Activated naive CD4-positive, alpha-beta T cell treated with anti-CD3 and anti-CD28 coated beads for 36 hours (primary cell): ENCODE data around the gene KIR2DL1. TPM values are rescaled to one million over a fixed set of nuclear protein-coding genes. Genes with fewer than 3 reads are reported as not detected.
A peak's percentile ranks its signal among the peaks of the same experiment; 100 is the strongest.
"Not testable (repeated sequence)": the region's sequence is repeated elsewhere in the genome, so short reads cannot be mapped to it uniquely, and the experiment has no call there.

Experiments used
- CTCF ChIA-PET: fragments of 350-600 bp; sonication (Branson Sonifier 250); formaldehyde crosslinking; loops from one replicate; lab custom pipeline; 2021; ENCODE audit warnings: antibody characterized with exemption; lab: Charles Lee
- DNase-seq: peaks from one replicate; pipeline ENCODE4 v3.0.0-alpha.2; 2020
- H3K27ac Mint-ChIP-seq: one replicate; pipeline ENCODE4 v1.8.0; 2021; ENCODE audit warnings: mild to moderate bottlenecking, mixed read lengths
- H3K27me3 Mint-ChIP-seq: one replicate; pipeline ENCODE4 v1.8.0; 2021; ENCODE audit warnings: low read depth, mixed read lengths
- H3K36me3 Mint-ChIP-seq: one replicate; pipeline ENCODE4 v1.8.0; 2021; ENCODE audit warnings: low read depth, mixed read lengths
- H3K4me1 Mint-ChIP-seq: one replicate; pipeline ENCODE4 v1.8.0; 2021; ENCODE audit warnings: low read depth, mixed read lengths
- H3K4me3 Mint-ChIP-seq: one replicate; pipeline ENCODE4 v1.8.0; 2021; ENCODE audit warnings: mild to moderate bottlenecking, moderate library complexity, mixed read lengths
- H3K9me3 Mint-ChIP-seq: one replicate; pipeline ENCODE4 v1.8.0; 2021; ENCODE audit warnings: mixed read lengths
- intact Hi-C: fragments of 100-400 bp; cut with micrococcal nuclease; formaldehyde crosslinking; loops from one replicate; pipeline ENCODE4 v1.15.1; 2023
- total RNA-seq, 2 experiments: library from RNA; stranded (reverse); gene quantifications; one replicate each; pipeline ENCODE4 v1.2.3, GENCODE V29; 2021

Gene KIR2DL1
- total RNA-seq, 2 experiments from 2014 or later, result not detected

DNA sequence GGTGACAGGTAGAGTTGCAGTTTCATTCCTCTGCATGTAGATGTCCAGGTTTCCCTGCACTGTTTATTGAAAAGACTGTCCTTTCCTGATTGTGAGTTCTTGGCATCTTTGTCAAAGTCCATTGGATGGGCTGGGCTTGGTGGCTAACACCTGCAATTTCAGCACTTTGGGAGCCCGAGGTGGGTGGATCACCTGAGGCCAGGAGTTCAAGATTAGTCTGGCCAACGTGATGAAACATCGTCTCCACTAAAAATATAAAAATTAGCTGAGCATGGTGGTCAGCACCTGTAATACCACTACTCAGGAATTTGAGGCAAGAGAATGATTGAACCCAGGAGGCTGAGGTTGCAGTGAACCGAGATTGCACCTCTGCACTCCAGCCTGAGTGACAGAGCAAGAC, 8.3 kb downstream of the KIR2DL1 start:
- intact Hi-C loops, H3K4me3 Mint-ChIP-seq, H3K27ac Mint-ChIP-seq, H3K27me3 Mint-ChIP-seq, H3K36me3 Mint-ChIP-seq, DNase-seq, H3K4me1 Mint-ChIP-seq, H3K9me3 Mint-ChIP-seq: not testable (repeated sequence)
- CTCF ChIA-PET, result interaction anchor here (0.6 kb wide), 1 partner anchor 28 kb away, joined by 3 read pairs; no protein-coding TSS in a partner anchor

DNA sequence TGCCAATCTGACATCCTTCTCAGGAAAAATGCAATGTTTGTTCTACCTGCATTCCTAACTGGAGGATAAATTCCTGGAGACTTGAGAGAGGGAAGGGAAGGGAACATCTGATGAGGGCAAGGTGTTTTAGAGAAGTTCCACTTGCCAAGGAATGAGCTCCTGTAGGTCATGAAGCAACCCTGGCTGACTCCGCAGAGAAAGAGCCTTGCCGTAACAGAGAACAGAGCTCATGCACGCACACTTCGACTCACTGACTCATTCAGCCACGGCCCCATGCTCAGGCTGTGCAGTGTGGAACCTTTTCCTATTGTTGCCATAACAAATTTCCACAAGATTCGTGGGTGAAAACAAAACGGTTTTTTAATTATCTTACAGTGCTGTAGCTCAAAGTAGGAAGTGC, 9.3 kb downstream of the KIR2DL1 start:
- H3K4me3 Mint-ChIP-seq, H3K4me1 Mint-ChIP-seq, H3K27ac Mint-ChIP-seq, H3K9me3 Mint-ChIP-seq, CTCF ChIA-PET, intact Hi-C loops, H3K36me3 Mint-ChIP-seq, DNase-seq: not testable (repeated sequence)
- peaks cover 13% of the 10 kb centered on the region for H3K27me3 Mint-ChIP-seq

DNA sequence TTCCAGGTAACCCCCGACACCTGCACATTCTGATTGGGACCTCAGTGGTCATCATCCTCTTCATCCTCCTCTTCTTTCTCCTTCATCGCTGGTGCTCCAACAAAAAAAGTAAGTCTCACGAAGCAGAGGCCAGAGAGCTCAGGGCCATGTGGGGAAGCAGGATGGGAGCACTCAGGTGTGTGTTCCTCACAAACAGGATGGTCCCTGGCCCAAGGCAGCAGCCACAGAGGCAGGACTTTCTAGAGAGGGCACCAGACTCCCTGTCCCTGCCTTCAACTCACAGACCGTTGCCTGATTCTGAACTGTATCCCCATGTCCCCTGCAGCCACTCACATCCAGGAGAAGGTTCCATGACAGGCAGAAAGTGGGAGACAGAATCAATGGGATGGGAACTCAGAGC, 13.3 kb downstream of the KIR2DL1 start:
- CTCF ChIA-PET, result interaction anchor here (0.8 kb wide), 1 partner anchor 212 kb away, joined by 3 read pairs; no protein-coding TSS in a partner anchor
- H3K4me1 Mint-ChIP-seq, intact Hi-C loops, H3K4me3 Mint-ChIP-seq, DNase-seq, H3K36me3 Mint-ChIP-seq, H3K9me3 Mint-ChIP-seq, H3K27ac Mint-ChIP-seq: not testable (repeated sequence)
- H3K27me3 Mint-ChIP-seq, result peaks cover 14% of the 10 kb centered on the region

DNA sequence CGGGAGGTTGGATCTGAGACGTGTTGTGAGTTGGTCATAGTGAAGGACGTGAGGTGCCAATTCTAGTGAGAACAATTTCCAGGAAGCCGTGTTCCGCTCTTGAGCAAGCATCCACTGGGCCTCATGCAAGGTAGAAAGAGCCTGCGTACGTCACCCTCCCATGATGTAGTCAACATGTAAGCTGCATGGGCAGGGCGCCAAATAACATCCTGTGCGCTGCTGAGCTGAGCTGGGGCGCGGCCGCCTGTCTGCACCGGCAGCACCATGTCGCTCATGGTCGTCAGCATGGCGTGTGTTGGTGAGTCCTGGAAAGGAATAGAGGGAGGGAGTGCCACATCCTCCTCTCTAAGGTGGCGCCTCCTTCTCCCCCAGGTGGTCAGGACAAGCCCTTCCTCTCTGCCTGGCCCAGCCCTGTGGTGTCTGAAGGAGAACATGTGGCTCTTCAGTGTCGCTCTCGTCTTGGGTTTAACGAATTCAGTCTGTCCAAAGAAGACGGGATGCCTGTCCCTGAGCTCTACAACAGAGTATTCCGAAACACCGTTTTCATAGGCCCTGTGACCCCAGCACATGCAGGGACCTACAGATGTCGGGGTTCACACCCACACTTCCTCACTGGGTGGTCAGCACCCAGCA, 16.6 kb downstream of the KIR2DL1 start:
- intact Hi-C loops, CTCF ChIA-PET, DNase-seq, H3K27ac Mint-ChIP-seq, H3K4me3 Mint-ChIP-seq, H3K27me3 Mint-ChIP-seq, H3K4me1 Mint-ChIP-seq, H3K36me3 Mint-ChIP-seq, H3K9me3 Mint-ChIP-seq: not testable (repeated sequence)

DNA sequence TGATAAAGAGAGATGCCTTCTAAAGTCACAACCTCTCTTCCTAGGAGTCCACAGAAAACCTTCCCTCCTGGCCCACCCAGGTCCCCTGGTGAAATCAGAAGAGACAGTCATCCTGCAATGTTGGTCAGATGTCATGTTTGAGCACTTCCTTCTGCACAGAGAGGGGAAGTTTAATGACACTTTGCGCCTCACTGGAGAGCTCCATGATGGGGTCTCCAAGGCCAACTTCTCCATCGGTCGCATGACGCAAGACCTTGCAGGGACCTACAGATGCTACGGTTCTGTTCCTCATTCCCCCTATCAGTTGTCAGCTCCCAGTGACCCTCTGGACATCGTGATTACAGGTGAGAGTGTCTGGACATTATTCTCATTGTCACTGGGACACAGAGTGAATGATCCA, 18.6 kb downstream of the KIR2DL1 start:
- H3K27ac Mint-ChIP-seq, H3K36me3 Mint-ChIP-seq, DNase-seq, H3K27me3 Mint-ChIP-seq, intact Hi-C loops, H3K4me3 Mint-ChIP-seq, CTCF ChIA-PET, H3K9me3 Mint-ChIP-seq, H3K4me1 Mint-ChIP-seq: not testable (repeated sequence)

DNA sequence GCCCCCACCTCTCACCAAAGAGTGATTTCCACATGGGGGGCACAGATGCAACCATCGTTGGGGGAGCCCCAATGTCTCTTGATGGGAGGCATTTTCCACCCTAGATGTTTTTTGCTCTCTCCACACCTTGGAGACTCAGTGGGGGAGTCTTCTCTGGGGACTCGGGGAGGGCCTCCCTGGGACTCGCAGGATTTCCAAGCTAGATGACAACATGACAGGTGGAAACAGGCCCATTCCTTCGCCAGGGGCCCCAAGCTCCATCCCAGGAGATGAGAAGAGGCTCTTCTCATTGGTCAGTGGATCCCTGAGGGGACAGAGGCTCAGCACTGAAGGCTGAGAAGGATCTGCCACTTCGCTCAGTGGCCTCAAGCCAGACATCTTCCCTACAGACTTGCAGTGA, 21.1 kb downstream of the KIR2DL1 start:
- Mint-ChIP-seq H3K27me3 (peaks cover 7% of the 10 kb centered on the region), H3K4me1 (peaks cover 11% of the 10 kb centered on the region), H3K36me3 (no peaks in the 10 kb centered on the region), H3K9me3 (no peaks in the 10 kb centered on the region), H3K4me3 (no peak overlapping the region), H3K27ac (no peak overlapping the region)
- no peak for DNase-seq
- CTCF ChIA-PET, result no interaction called here
- intact Hi-C loops, result no loop called here

DNA sequence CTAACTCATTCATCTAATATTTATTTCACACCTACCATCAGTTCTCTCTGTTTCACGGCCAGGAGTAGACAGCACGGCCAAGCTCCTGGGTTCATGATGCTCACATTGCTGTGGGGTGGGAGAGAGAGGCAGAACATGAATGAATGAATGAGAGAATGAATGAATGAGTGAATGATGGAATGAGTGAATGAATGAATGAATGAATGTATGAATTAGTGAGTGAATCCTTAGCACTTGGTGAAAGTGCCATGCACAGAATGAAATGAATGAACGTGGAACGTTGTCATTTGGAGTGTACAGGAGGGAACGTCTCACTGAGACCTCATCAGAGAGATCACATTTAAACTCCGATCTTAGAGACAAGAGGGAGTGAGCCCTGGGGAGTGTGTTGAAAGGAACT, 21.9 kb downstream of the KIR2DL1 start:
- CTCF ChIA-PET, result no interaction called here
- H3K27ac Mint-ChIP-seq, result no peak overlapping the region

DNA sequence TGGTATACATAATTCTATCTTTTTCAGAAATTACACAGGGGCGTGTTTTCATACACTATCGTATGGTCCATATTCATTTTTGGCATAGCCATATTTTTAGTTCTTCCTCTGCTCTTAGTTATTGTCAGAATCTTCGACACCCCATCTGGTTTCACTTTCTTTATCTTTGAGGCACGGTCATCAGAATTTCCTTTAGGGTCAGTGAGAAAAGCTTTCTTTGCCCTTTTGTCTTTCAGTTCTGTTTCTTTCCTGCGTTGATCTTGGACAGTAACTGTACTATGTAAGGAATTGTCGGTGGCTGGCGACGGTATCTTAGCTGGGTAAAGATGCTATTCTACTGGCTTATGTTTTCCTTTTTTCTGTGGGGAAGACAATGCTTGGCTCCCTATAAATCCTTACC, 23.2 kb downstream of the KIR2DL1 start:
- CTCF ChIA-PET, result no interaction called here
- no peak for DNase-seq
- H3K4me1 Mint-ChIP-seq, result peaks cover 11% of the 10 kb centered on the region
- H3K27me3 Mint-ChIP-seq, result peaks cover 22% of the 10 kb centered on the region
- intact Hi-C loops, result no loop called here
- H3K36me3 Mint-ChIP-seq, result no peaks in the 10 kb centered on the region
- peak overlapping the region; percentile 27 for H3K4me3 Mint-ChIP-seq
- H3K27ac Mint-ChIP-seq, result no peak overlapping the region
- H3K9me3 Mint-ChIP-seq, result no peaks in the 10 kb centered on the region

More for the DNA sequence above, 21.9 kb downstream of the KIR2DL1 start:
- Mint-ChIP-seq H3K4me1 (peaks cover 11% of the 10 kb centered on the region), H3K9me3 (no peaks in the 10 kb centered on the region), H3K4me3 (no peak overlapping the region), H3K27me3 (peaks cover 12% of the 10 kb centered on the region), H3K36me3 (no peaks in the 10 kb centered on the region)
- DNase-seq, result no peak
- intact Hi-C loops, result no loop called here

DNA sequence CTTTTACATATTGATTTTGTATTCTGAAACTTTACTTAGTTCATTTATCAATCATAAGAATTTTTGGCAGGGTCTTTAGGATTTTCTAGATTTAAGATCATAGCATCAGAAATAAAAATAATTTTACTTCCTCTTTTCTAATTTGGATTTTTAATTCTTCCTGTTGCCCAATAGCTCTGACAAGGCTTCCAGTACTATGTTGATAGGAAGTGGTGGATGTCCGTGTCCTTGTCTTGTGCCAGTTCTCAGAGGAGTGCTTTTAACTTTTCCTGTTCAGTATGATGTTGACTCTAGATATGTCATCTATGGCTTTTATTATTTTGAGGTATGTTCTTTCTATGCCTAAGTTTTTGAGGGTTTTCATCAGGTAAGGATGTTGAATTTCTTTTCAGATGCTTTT, 26.2 kb downstream of the KIR2DL1 start:
- CTCF ChIA-PET, result interaction anchor here (0.5 kb wide), 1 partner anchor 1465 kb away, joined by 3 read pairs; no protein-coding TSS in a partner anchor
- peaks cover 11% of the 10 kb centered on the region for H3K4me1 Mint-ChIP-seq

DNA sequence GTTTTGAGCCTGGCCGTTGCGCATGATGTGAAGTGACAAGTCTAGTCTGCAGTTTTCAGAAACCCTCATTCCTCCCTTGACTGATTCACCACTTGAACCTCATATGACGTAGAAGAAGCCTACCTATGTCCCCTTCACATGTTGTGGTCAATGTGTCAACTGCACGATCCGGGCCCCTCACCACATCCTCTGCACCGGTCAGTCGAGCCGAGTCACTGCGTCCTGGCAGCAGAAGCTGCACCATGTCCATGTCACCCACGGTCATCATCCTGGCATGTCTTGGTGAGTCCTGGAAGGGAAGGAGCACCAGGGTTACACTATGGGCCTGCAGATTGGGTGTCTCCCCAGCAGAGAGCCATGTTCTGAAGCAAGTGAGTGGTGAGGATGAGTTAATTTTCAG, 33.8 kb downstream of the KIR2DL1 start, which contains the start of gene KIR2DL4:
TSS of gene KIR2DL4 (plus strand) at position 201 of the 400 bp plus-strand sequence. CDS start at position 243, 42 bp downstream.
- no peak for DNase-seq
- intact Hi-C loops, result no loop called here
- H3K27ac Mint-ChIP-seq, result no peak within 1 kb of the TSS

More for the DNA sequence above, 26.2 kb downstream of the KIR2DL1 start:
- Mint-ChIP-seq H3K36me3 (no peaks in the 10 kb centered on the region), H3K4me3 (no peak overlapping the region), H3K9me3 (peaks cover 1% of the 10 kb centered on the region), H3K27me3 (peaks cover 31% of the 10 kb centered on the region), H3K27ac (no peak overlapping the region)
- intact Hi-C loops, result no loop called here
- no peak for DNase-seq

DNA sequence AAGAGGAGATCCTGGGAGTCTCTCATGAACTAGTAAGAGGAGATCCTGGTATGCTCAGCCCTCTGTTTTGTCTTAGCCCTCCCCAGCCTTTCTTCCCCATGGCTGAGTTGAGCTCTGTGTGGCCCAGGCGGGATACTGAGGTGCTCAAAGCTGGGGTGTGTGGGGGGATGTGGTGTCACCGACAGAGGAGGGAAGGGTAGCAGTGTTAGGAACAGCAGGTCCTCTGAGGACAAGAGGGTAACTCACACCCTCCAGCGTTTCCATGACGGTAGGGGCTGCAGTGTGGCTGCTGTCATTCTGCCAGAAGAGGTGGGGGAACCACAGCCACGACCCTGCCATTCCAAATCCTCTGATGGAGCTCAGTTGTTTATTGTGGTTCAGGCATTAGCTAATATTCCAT, 34.5 kb downstream of the KIR2DL1 start:
- Mint-ChIP-seq H3K4me1 (no peaks in the 10 kb centered on the region), H3K27me3 (peaks cover 12% of the 10 kb centered on the region), H3K4me3 (no peak overlapping the region), H3K27ac (no peak overlapping the region), H3K36me3 (no peaks in the 10 kb centered on the region), H3K9me3 (peaks cover under 1% of the 10 kb centered on the region)
- CTCF ChIA-PET, result no interaction called here
- no peak for DNase-seq
- intact Hi-C loops, result no loop called here

More for the DNA sequence above, 33.8 kb downstream of the KIR2DL1 start, which contains the start of gene KIR2DL4:
- CTCF ChIA-PET, result no interaction called here
- Mint-ChIP-seq H3K9me3 (peaks cover 1% of the 10 kb centered on the region), H3K4me3 (no peak within 1 kb of the TSS), H3K36me3 (no peaks in the 10 kb centered on the region), H3K27me3 (peaks cover 17% of the 10 kb centered on the region), H3K4me1 (no peaks in the 10 kb centered on the region)

DNA sequence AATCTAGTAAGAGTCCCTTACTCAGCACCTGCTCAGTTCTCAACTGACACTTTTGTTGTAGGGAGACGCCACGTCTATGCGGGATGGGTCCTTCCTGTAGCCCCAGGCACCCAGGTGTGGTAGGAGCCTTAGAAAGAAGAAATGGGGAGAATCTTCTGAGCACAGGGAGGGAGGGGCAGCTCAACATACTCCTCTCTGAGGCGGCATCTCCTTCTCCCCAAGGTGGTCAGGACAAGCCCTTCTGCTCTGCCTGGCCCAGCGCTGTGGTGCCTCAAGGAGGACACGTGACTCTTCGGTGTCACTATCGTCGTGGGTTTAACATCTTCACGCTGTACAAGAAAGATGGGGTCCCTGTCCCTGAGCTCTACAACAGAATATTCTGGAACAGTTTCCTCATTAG, 35.0 kb downstream of the KIR2DL1 start:
- Mint-ChIP-seq H3K27me3 (peaks cover 9% of the 10 kb centered on the region), H3K27ac (no peak overlapping the region), H3K36me3 (no peaks in the 10 kb centered on the region), H3K9me3 (no peaks in the 10 kb centered on the region), H3K4me1 (no peaks in the 10 kb centered on the region), H3K4me3 (no peak overlapping the region)
- intact Hi-C loops, result no loop called here
- CTCF ChIA-PET, result no interaction called here
- DNase-seq, result no peak
